CD4-positive, alpha-beta T cell (primary cell): ENCODE measurements around the gene SORCS2. TPM values are rescaled to one million over a fixed set of nuclear protein-coding genes. Genes with fewer than 3 reads are reported as not detected.
A peak's percentile ranks its signal among the peaks of the same experiment; 100 is the strongest.

Experiments used
- ATAC-seq: fragments of 200-7000 bp; cut with Tn5 transposase; one replicate; pipeline ENCODE4 v1.10.0; 2022; ENCODE audit warnings: mild to moderate bottlenecking; ENCODE audit not compliant: poor library complexity
- CTCF ChIA-PET: fragments of 350-600 bp; sonication (Branson Sonifier 250); formaldehyde crosslinking; loops from one replicate; lab custom pipeline; 2021; ENCODE audit warnings: antibody characterized with exemption, inconsistent platforms; lab: Charles Lee
- POLR2A ChIA-PET: fragments of 350-600 bp; sonication (Branson Sonifier 250); formaldehyde crosslinking; loops from one replicate; lab custom pipeline; 2021; ENCODE audit warnings: antibody characterized with exemption, inconsistent platforms; lab: Charles Lee
- DNase-seq, 14 experiments: peaks; one replicate each; pipeline ENCODE4 v3.0.0-alpha.2; 2013 to 2020; ENCODE audit warnings: mixed read lengths in 2 of 14
- H3K27ac ChIP-seq, 2 donors: one replicate each; pipeline versions ENCODE4 v1.5.1 to v1.7.0; 2013; ENCODE audit warnings: low read length in 2 of 2, low read depth in 1 of 2, mild to moderate bottlenecking in 1 of 2
- H3K27me3 ChIP-seq, 2 experiments: 1 replicate in 1 of 2; 2 replicates in 1 of 2; pipeline versions ENCODE4 v1.6.1 to v1.7.0; 2013; ENCODE audit warnings: low read length in 2 of 2, control low read depth in 1 of 2, mild to moderate bottlenecking in 1 of 2, moderate library complexity in 1 of 2; ENCODE audit not compliant: insufficient read depth in 2 of 2, control insufficient read depth in 1 of 2
- H3K36me3 ChIP-seq: one replicate; pipeline ENCODE4 v1.6.1; 2013; ENCODE audit warnings: low read length, control low read depth; ENCODE audit not compliant: insufficient read depth
- H3K4me1 ChIP-seq: one replicate; pipeline ENCODE4 v1.6.1; 2013; ENCODE audit warnings: low read length, control low read depth; ENCODE audit not compliant: insufficient read depth
- H3K4me3 ChIP-seq: one replicate; pipeline ENCODE4 v1.5.1; 2013; ENCODE audit warnings: mild to moderate bottlenecking, low read length, moderate library complexity
- H3K9me3 ChIP-seq, 2 experiments: 1 replicate in 1 of 2; 2 replicates in 1 of 2; pipeline versions ENCODE4 v1.6.1 to v1.7.0; 2013; ENCODE audit warnings: low read length in 2 of 2, mild to moderate bottlenecking in 2 of 2, control low read depth in 1 of 2, moderate library complexity in 1 of 2; ENCODE audit not compliant: control insufficient read depth in 1 of 2, insufficient read depth in 1 of 2
- H3K27ac Mint-ChIP-seq: one replicate; pipeline ENCODE4 v1.8.0; 2020; ENCODE audit warnings: mixed read lengths
- H3K27me3 Mint-ChIP-seq: one replicate; pipeline ENCODE4 v1.8.0; 2021; ENCODE audit warnings: mixed read lengths
- H3K36me3 Mint-ChIP-seq: one replicate; pipeline ENCODE4 v1.8.0; 2021; ENCODE audit warnings: low read depth, mixed read lengths
- H3K4me1 Mint-ChIP-seq: one replicate; pipeline ENCODE4 v1.8.0; 2021; ENCODE audit warnings: low read depth, mixed read lengths
- H3K4me3 Mint-ChIP-seq: one replicate; pipeline ENCODE4 v1.8.0; 2020; ENCODE audit warnings: mild to moderate bottlenecking, mixed read lengths
- H3K9me3 Mint-ChIP-seq: one replicate; pipeline ENCODE4 v1.8.0; 2020; ENCODE audit warnings: mixed read lengths
- intact Hi-C, 2 experiments: fragments of 100-400 bp; cut with DNase I in 1 of 2; cut with micrococcal nuclease in 1 of 2; formaldehyde crosslinking; loops; one replicate each; pipeline versions ENCODE4 v1.15.1 to v1.9.0; 2023 to 2025; cut with DNase I, micrococcal nuclease
- total RNA-seq, 174 experiments: library from RNA in 2 of 174; stranded (reverse) in 2 of 174; gene quantifications; one replicate each; pipeline ENCODE4 v1.2.3 and lab custom pipeline; 2021 to 2026
- TF ChIP-seq, protein P1 (sequence below): fragments of 200-600 bp; IDR thresholded peaks from one replicate; pipeline ENCODE4 v1.8.0; 2022; ENCODE audit warnings: antibody characterized with exemption, mild to moderate bottlenecking

The SORCS2 gene
- total RNA-seq, 2 experiments from 2014 or later = not detected

DNA sequence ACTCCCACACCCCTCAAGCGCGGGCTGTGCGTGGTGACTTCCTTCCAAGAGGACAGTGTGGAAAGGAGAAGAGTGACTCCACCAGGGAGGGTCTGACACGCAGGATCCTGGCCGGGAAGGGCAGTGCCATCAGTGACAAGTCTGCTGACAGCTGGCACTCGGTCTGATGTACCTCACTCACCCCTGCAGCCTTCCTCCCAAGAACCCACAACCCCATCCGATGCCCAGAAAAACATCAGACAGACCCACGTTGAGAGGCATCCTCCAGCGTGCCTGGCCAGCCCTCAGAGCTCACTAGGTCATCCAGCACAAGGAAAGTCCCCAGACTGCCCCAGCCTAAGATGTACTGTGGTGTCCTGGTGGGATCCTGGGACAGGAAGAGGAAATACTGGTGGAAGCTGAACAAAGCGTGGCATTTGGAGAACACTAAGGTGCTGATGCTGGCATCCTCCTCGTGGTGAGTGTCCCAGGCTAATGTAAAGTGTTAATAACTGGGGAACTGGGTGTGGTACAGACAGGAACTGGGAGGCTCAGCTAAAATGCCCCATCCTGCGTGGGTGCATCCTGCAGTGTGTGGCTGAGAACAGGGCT is 442.4 kb downstream of the SORCS2 start:
- ATAC-seq = no peak
- DNase-seq = peak in 2 of 14 experiments; percentile 27 to 40
- Histone ChIP-seq H3K4me1 (peaks cover 3% of the 10 kb centered on the region), H3K27ac (no peak overlapping the region), H3K9me3 (peaks cover 0 to 7% of the 10 kb centered on the region in 2 experiments), H3K36me3 (no peaks in the 10 kb centered on the region), H3K4me3 (no peak overlapping the region), H3K27me3 (peaks cover 0 to 5% of the 10 kb centered on the region in 2 experiments)
- ChIA-PET CTCF (no interaction called here), POLR2A (no interaction called here)
- Mint-ChIP-seq H3K27ac (no peak overlapping the region), H3K4me1 (no peaks in the 10 kb centered on the region), H3K36me3 (no peaks in the 10 kb centered on the region), H3K4me3 (no peak overlapping the region), H3K27me3 (peaks cover 15% of the 10 kb centered on the region), H3K9me3 (no peaks in the 10 kb centered on the region)
- intact Hi-C loops = no loop called here
- TF ChIP-seq, protein P1, sequence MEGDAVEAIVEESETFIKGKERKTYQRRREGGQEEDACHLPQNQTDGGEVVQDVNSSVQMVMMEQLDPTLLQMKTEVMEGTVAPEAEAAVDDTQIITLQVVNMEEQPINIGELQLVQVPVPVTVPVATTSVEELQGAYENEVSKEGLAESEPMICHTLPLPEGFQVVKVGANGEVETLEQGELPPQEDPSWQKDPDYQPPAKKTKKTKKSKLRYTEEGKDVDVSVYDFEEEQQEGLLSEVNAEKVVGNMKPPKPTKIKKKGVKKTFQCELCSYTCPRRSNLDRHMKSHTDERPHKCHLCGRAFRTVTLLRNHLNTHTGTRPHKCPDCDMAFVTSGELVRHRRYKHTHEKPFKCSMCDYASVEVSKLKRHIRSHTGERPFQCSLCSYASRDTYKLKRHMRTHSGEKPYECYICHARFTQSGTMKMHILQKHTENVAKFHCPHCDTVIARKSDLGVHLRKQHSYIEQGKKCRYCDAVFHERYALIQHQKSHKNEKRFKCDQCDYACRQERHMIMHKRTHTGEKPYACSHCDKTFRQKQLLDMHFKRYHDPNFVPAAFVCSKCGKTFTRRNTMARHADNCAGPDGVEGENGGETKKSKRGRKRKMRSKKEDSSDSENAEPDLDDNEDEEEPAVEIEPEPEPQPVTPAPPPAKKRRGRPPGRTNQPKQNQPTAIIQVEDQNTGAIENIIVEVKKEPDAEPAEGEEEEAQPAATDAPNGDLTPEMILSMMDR = no peak

DNA sequence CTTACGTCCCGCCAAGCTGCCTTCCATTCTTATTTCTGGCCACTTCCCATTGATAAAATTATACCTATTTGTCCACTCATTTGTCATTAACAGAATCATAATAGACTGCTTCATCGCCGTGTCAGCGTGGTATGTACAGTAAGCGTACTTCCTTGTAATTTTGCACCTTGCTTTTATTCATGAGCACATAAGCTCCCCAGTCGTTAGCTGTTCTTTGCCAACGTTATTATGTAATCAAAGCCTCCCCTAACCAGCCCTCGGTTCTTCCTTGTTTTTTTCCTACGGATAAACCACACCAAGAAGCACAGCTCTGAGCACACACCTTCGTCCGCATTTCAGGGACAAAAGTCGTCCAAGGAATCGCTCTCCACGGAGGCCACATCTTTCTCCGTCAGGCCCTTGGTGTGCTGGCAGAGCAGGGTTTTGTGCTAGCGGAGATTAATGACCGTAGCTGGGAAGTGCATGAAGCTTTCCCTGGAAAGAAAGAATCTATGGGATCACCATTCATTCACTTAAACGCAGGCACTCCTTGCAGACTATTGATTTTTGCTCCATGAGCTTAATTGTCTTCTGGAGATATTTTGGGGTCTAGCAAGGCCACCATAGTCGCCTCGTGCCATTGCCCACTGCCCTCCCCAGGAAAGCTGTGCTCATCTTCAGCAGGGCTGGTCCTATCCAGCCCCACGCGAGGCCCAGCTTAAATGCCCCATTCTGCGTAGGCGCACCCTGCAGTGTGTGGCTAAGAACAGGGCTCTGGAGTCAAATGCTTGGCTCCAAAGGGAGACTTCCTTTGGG is 443.3 kb downstream of the SORCS2 start:
- Histone ChIP-seq H3K27me3 (peaks cover 0 to 5% of the 10 kb centered on the region in 2 experiments), H3K4me3 (no peak overlapping the region), H3K4me1 (peaks cover 3% of the 10 kb centered on the region), H3K9me3 (peaks cover 0 to 4% of the 10 kb centered on the region in 2 experiments), H3K27ac (no peak overlapping the region), H3K36me3 (no peaks in the 10 kb centered on the region)
- ChIA-PET CTCF (no interaction called here), POLR2A (no interaction called here)
- DNase-seq (no peak), ATAC-seq (no peak)
- Mint-ChIP-seq H3K4me1 (no peaks in the 10 kb centered on the region), H3K4me3 (no peak overlapping the region), H3K27me3 (peaks cover 14% of the 10 kb centered on the region), H3K9me3 (no peaks in the 10 kb centered on the region), H3K36me3 (no peaks in the 10 kb centered on the region), H3K27ac (no peak overlapping the region)
- intact Hi-C loops = no loop called here
- TF ChIP-seq, protein P1 = no peak

DNA sequence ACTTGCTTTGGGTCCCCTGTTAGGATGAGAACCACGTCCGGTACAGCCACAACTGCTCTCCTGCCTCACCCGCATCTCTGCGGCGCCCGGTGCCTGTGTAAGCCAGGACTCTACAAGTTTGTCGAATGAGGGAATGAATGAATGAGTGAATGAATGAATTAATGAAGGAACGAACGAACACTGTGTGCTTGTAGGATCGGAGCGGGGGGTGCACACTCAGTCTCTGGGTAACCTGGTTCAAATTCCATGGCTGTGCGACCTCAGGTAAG is 443.8 kb downstream of the SORCS2 start:
- H3K4me3 ChIP-seq = no peak overlapping the region
- Mint-ChIP-seq H3K4me1 (no peaks in the 10 kb centered on the region), H3K9me3 (no peaks in the 10 kb centered on the region), H3K27me3 (peaks cover 9% of the 10 kb centered on the region), H3K36me3 (no peaks in the 10 kb centered on the region), H3K27ac (no peak overlapping the region), H3K4me3 (no peak overlapping the region)
- DNase-seq = no peak
- CTCF ChIA-PET = no interaction called here
- intact Hi-C loops = no loop called here
- peaks cover 0 to 8% of the 10 kb centered on the region in 2 experiments for H3K9me3 ChIP-seq
- H3K4me1 ChIP-seq = peaks cover 3% of the 10 kb centered on the region
- no peak for ATAC-seq
- TF ChIP-seq, protein P1 = no peak
- POLR2A ChIA-PET = no interaction called here
- no peak overlapping the region for H3K27ac ChIP-seq
- H3K27me3 ChIP-seq = peaks cover 0 to 5% of the 10 kb centered on the region in 2 experiments
- H3K36me3 ChIP-seq = no peaks in the 10 kb centered on the region
